HepG2 (cell line): ENCODE data around the gene WDR27. TPM values are rescaled to one million over a fixed set of nuclear protein-coding genes. Genes with fewer than 3 reads are reported as not detected.

Experiments used
- ATAC-seq: fragments of 200-7000 bp; cut with Tn5 transposase; 3 replicates; pipeline ENCODE4 v1.9.1; 2020; ENCODE audit warnings: mild to moderate bottlenecking, moderate library complexity
- BruUV-seq: library from RNA; stranded (reverse); fragments of 400-500 nt; replicated peaks from 2 replicates; lab custom pipeline; 2021; lab: Mats Ljungman, UMichigan
- CTCF ChIA-PET: fragments of 300-600 bp; formaldehyde crosslinking; extraction: SDS; loops from one replicate; lab custom pipeline; 2021; ENCODE audit warnings: low total read pairs, inconsistent platforms, low intra/inter-chr PET ratio; lab: Yijun Ruan, JAX
- POLR2A ChIA-PET: fragments of 350-600 bp; sonication (Branson Sonifier 250); formaldehyde crosslinking; loops from one replicate; lab custom pipeline; 2020; ENCODE audit warnings: antibody characterized with exemption, inconsistent platforms; lab: Yijun Ruan, JAX
- DNase-seq: peaks from one replicate; pipeline ENCODE4 v3.0.0-alpha.2; 2015; ENCODE audit warnings: low spot score
- FAIRE-seq: peaks from 3 replicates; lab custom pipeline; 2011; peaks lifted over from hg19 to GRCh38; lab: Jason Lieb, UNC
- H2AFZ ChIP-seq: one replicate; pipeline ENCODE4 v1.6.1; 2011; ENCODE audit warnings: low read length, inconsistent platforms
- H3K27ac ChIP-seq: fragments of 300-600 bp; 3 replicates; pipeline ENCODE4 v1.8.0; 2011; ENCODE audit warnings: mixed run types, mild to moderate bottlenecking, mixed read lengths, low read length, inconsistent platforms; ENCODE audit not compliant: insufficient read depth; ENCODE audit errors: extremely low read length
- H3K27me3 ChIP-seq, 2 experiments: fragments of 200-600 bp in 1 of 2; 2 replicates in 1 of 2; 3 replicates in 1 of 2; pipeline versions ENCODE4 v1.6.0 to v1.8.0; 2011; ENCODE audit warnings: low read length in 2 of 2, mild to moderate bottlenecking in 2 of 2, moderate library complexity in 2 of 2, inconsistent platforms in 1 of 2; ENCODE audit not compliant: insufficient read depth in 2 of 2, control insufficient read depth in 1 of 2
- H3K36me3 ChIP-seq, 2 experiments: fragments of 200-600 bp in 1 of 2; replicated peaks in 1 of 2; 2 replicates in 1 of 2; 3 replicates in 1 of 2; pipeline versions ENCODE4 v1.5.1 to v1.8.0; 2011; ENCODE audit warnings: low read length in 2 of 2, inconsistent platforms in 1 of 2; ENCODE audit not compliant: insufficient read depth in 2 of 2, control insufficient read depth in 1 of 2
- H3K4me1 ChIP-seq: 2 replicates; pipeline ENCODE4 v1.5.1; 2012; ENCODE audit warnings: low read length, inconsistent platforms; ENCODE audit not compliant: insufficient read depth
- H3K4me2 ChIP-seq: 2 replicates; pipeline ENCODE4 v1.6.0; 2011; ENCODE audit warnings: low read depth, low read length, inconsistent platforms
- H3K4me3 ChIP-seq, 3 experiments: fragments of 200-600 bp in 1 of 3; sonication (generic), shearing (Covaris generic) in 1 of 3; replicated peaks in 1 of 3; 2 replicates each; pipeline ENCODE4 v1.5.1; 2011 to 2016; ENCODE audit warnings: low read length in 3 of 3, inconsistent platforms in 2 of 3, low read depth in 2 of 3, mild to moderate bottlenecking in 2 of 3, control low read depth in 1 of 3, mixed read lengths in 1 of 3; ENCODE audit not compliant: insufficient read depth in 1 of 3
- H3K79me2 ChIP-seq: one replicate; pipeline ENCODE4 v1.6.1; 2011; ENCODE audit warnings: low read length, inconsistent platforms; ENCODE audit not compliant: insufficient read depth
- H3K9ac ChIP-seq: 2 replicates; pipeline ENCODE4 v1.6.0; 2011; ENCODE audit warnings: mild to moderate bottlenecking, low read depth, low read length, inconsistent platforms; ENCODE audit not compliant: insufficient read depth
- H3K9me3 ChIP-seq: 2 replicates; pipeline ENCODE4 v1.5.1; 2012; ENCODE audit warnings: mild to moderate bottlenecking, low read length
- H4K20me1 ChIP-seq: 2 replicates; pipeline ENCODE4 v1.6.0; 2011; ENCODE audit warnings: inconsistent platforms, mild to moderate bottlenecking, low read length, moderate library complexity; ENCODE audit not compliant: insufficient read depth
- CENPX ChIP-seq: sonication (generic); formaldehyde crosslinking; IDR thresholded peaks from 2 replicates; pipeline ENCODE4 v1.9.0; 2021; ENCODE audit warnings: mild to moderate bottlenecking, missing genetic modification reagents, moderate library complexity
- FOXA3 ChIP-seq: IDR thresholded peaks from 2 replicates; pipeline ENCODE4 v1.6.1; 2016; ENCODE audit warnings: missing genetic modification reagents, missing compliant biosample characterization
- FOXP1 ChIP-seq, 2 experiments: fragments of 450-650 bp in 1 of 2; IDR thresholded peaks; 2 replicates each; pipeline ENCODE4 v1.6.1; 2017 to 2018; ENCODE audit warnings: antibody characterized with exemption in 1 of 2
- MLXIP ChIP-seq: sonication (generic); formaldehyde crosslinking; IDR thresholded peaks from 2 replicates; pipeline ENCODE4 v1.9.0; 2021; ENCODE audit warnings: missing genetic modification reagents, borderline replicate concordance
- PLRG1 ChIP-seq: fragments of 450-650 bp; conservative IDR thresholded peaks from 2 replicates; pipeline ENCODE4 v1.6.1; 2016
- PREB ChIP-seq: sonication (generic); formaldehyde crosslinking; IDR thresholded peaks from 2 replicates; pipeline ENCODE4 v1.4.0; 2020; ENCODE audit warnings: missing genetic modification reagents
- SMAD9 ChIP-seq: sonication (generic); formaldehyde crosslinking; IDR thresholded peaks from 2 replicates; pipeline ENCODE4 v1.5.1; 2020; ENCODE audit warnings: mild to moderate bottlenecking, missing genetic modification reagents
- ZNF816 ChIP-seq: sonication (generic); formaldehyde crosslinking; IDR thresholded peaks from 2 replicates; pipeline ENCODE4 v1.8.0; 2022; ENCODE audit warnings: missing genetic modification reagents, mild to moderate bottlenecking, borderline replicate concordance
- WGBS: methylation state at CpG from one replicate; pipeline ENCODE4 v1.1.6; 2017; ENCODE audit warnings: low lambda C conversion rate; 5-methylcytosine and 5-hydroxymethylcytosine counted together
- in situ Hi-C: cut with HindIII; loops from 2 replicates; pipeline ENCODE4 v1.10.0; 2017; ENCODE audit warnings: low pct_unique_long_range_greater_than_20kb; ENCODE audit not compliant: extremely low pct_ligation_motif_present
- intact Hi-C: fragments of 100-400 bp; cut with micrococcal nuclease; formaldehyde crosslinking; loops from one replicate; pipeline ENCODE4 v1.10.0; 2022; ENCODE audit not compliant: unreplicated experiment
- polyA plus RNA-seq, 8 experiments: library from polyadenylated mRNA; depleted of rRNA in 3 of 8; stranded (reverse) in 7 of 8; unstranded in 1 of 8; fragments of >200 nt; fragmentation: Illumina TruSeq in 4 of 8; extraction: Trizol in 4 of 8; gene quantifications; 2 replicates each; pipeline versions ENCODE4 v1.2.1 to v1.2.3, GENCODE V29; 2011 to 2016; ENCODE audit warnings: low read depth in 4 of 8, missing spikeins in 1 of 8, mixed read lengths in 1 of 8; ENCODE audit not compliant: insufficient read depth in 1 of 8
- total RNA-seq, 5 experiments: library from RNA; depleted of rRNA; stranded (reverse); fragments of >200 nt; fragmentation: Illumina TruSeq; extraction: Trizol; gene quantifications; 2 replicates each; pipeline ENCODE4 v1.2.3, GENCODE V29; 2016; ENCODE audit warnings: low read depth in 1 of 5

WDR27 gene
- total and polyA plus RNA-seq, 2 of the 13 experiments (the other 11 are each of a cell fraction or from before 2014, with no cell fraction given), result 34.1 to 80.3 TPM

GRCh38 chr6:169714595-169714994 lies 12.8 kb upstream of the WDR27 start:
- 90% methylated on average over 9 of the region's 9 CpGs for WGBS
- BruUV-seq, result no TSS peak
- DNase-seq (no peak), ATAC-seq (peak; percentile 42), FAIRE-seq (no peak)
- peaks cover 31% of the 10 kb centered on the region for H3K79me2 ChIP-seq
- peaks cover 19% of the 10 kb centered on the region for H3K4me1 ChIP-seq
- peaks cover 17 to 80% of the 10 kb centered on the region in 2 experiments for H3K36me3 ChIP-seq
- no peak overlapping the region for H3K4me3 ChIP-seq
- in situ Hi-C loops, result no loop called here
- intact Hi-C loops, result no loop called here
- no peak overlapping the region for H2AFZ ChIP-seq
- POLR2A ChIA-PET, result interaction anchor here (1.1 to 2.2 kb wide), 4 partner anchors 9 to 37 kb away, joined by 4 to 7 read pairs (median 6); partner anchors contain the start of genes C6orf120, DYNLT2, ERMARD and WDR27
- no peak overlapping the region for H3K9ac ChIP-seq
- CTCF ChIA-PET, result no interaction called here
- H3K27ac ChIP-seq, result no peak overlapping the region
- no peaks in the 10 kb centered on the region for H3K27me3 ChIP-seq
- no peak overlapping the region for H3K4me2 ChIP-seq
- TF ChIP-seq FOXA3 (CRISPR knock-in tag) (no peak), SMAD9 (no peak), MLXIP (CRISPR knock-in tag) (no peak), ZNF816 (CRISPR knock-in tag) (no peak), CENPX (no peak), PREB (CRISPR knock-in tag) (no peak), FOXP1 (IDR thresholded peaks at IDR 0.05) (no peak), FOXP1 (CRISPR knock-in tag; IDR thresholded peaks at IDR 0.05) (no peak), PLRG1 (no peak)
- TF ChIP-seq, all 625 proteins: peak for 0
- H4K20me1 ChIP-seq, result peaks cover 9% of the 10 kb centered on the region
- H3K9me3 ChIP-seq, result no peaks in the 10 kb centered on the region
